WTC11 (cell line): ENCODE data around the gene GCKR. TPM values are rescaled to one million over a fixed set of nuclear protein-coding genes. Genes with fewer than 3 reads are reported as not detected.
A peak's percentile ranks its signal among the peaks of the same experiment; 100 is the strongest.

Experiments
- ATAC-seq: fragments of 200-7000 bp; cut with Tn5 transposase; 2 replicates; pipeline ENCODE4 v1.10.0; 2021; ENCODE audit warnings: mild to moderate bottlenecking, moderate library complexity
- CTCF ChIA-PET: fragments of 300-600 bp; sonication (Branson Sonifier 250); formaldehyde crosslinking; loops from one replicate; lab custom pipeline; 2021; ENCODE audit warnings: antibody characterized with exemption; lab: Charles Lee
- POLR2A ChIA-PET: fragments of 350-600 bp; sonication (Branson Sonifier 250); formaldehyde crosslinking; loops from one replicate; lab custom pipeline; 2021; ENCODE audit warnings: antibody characterized with exemption; lab: Charles Lee
- DNase-seq: peaks from one replicate; pipeline ENCODE4 v3.0.0; 2021; ENCODE audit warnings: low spot score
- H3K27ac Mint-ChIP-seq: 2 replicates; pipeline ENCODE4 v1.8.0; 2021; ENCODE audit warnings: mixed read lengths
- H3K27me3 Mint-ChIP-seq: 2 replicates; pipeline ENCODE4 v1.8.0; 2021; ENCODE audit warnings: low read depth, mild to moderate bottlenecking, moderate library complexity, mixed read lengths
- H3K36me3 Mint-ChIP-seq: 2 replicates; pipeline ENCODE4 v1.8.0; 2021; ENCODE audit warnings: mixed read lengths
- H3K4me1 Mint-ChIP-seq: 2 replicates; pipeline ENCODE4 v1.8.0; 2022; ENCODE audit warnings: mixed read lengths
- H3K4me3 Mint-ChIP-seq: 2 replicates; pipeline ENCODE4 v1.8.0; 2021; ENCODE audit warnings: mild to moderate bottlenecking, moderate library complexity, mixed read lengths
- H3K9me3 Mint-ChIP-seq: 2 replicates; pipeline ENCODE4 v1.8.0; 2021; ENCODE audit warnings: mixed read lengths
- AFF4 ChIP-seq: sonication (generic); formaldehyde crosslinking; IDR thresholded peaks from 2 replicates; pipeline ENCODE4 v1.8.1; 2023; ENCODE audit warnings: mild to moderate bottlenecking, missing genetic modification reagents, borderline replicate concordance
- ARID4B ChIP-seq: sonication (generic); formaldehyde crosslinking; IDR thresholded peaks from 2 replicates; pipeline ENCODE4 v1.8.0; 2023; ENCODE audit warnings: missing genetic modification reagents, mild to moderate bottlenecking, borderline replicate concordance
- ATF1 ChIP-seq: sonication (generic); formaldehyde crosslinking; IDR thresholded peaks from 2 replicates; pipeline ENCODE4 v1.8.1; 2023; ENCODE audit warnings: mild to moderate bottlenecking, moderate library complexity, missing genetic modification reagents
- CBFB ChIP-seq: sonication (generic); formaldehyde crosslinking; IDR thresholded peaks from 2 replicates; pipeline ENCODE4 v1.8.1; 2022; ENCODE audit warnings: mild to moderate bottlenecking, low read depth, missing genetic modification reagents
- CREB1 ChIP-seq: sonication (generic); formaldehyde crosslinking; IDR thresholded peaks from 2 replicates; pipeline ENCODE4 v1.8.0; 2023; ENCODE audit warnings: mild to moderate bottlenecking, missing genetic modification reagents
- CREM ChIP-seq: sonication (generic); formaldehyde crosslinking; IDR thresholded peaks from 2 replicates; pipeline ENCODE4 v1.8.1; 2022; ENCODE audit warnings: mild to moderate bottlenecking, missing genetic modification reagents, moderate library complexity
- E2F1 ChIP-seq: sonication (generic); formaldehyde crosslinking; IDR thresholded peaks from 2 replicates; pipeline ENCODE4 v1.8.0; 2022; ENCODE audit warnings: mild to moderate bottlenecking, missing genetic modification reagents
- ETV6 ChIP-seq: sonication (generic); formaldehyde crosslinking; IDR thresholded peaks from 2 replicates; pipeline ENCODE4 v1.8.1; 2022; ENCODE audit warnings: mild to moderate bottlenecking, missing genetic modification reagents
- FOXP4 ChIP-seq: sonication (generic); formaldehyde crosslinking; IDR thresholded peaks from 2 replicates; pipeline ENCODE4 v1.8.0; 2022; ENCODE audit warnings: mild to moderate bottlenecking, missing genetic modification reagents
- HMGA2 ChIP-seq: fragments of 250-450 bp; sonication (Bioruptor Pico); IDR thresholded peaks from 2 replicates; pipeline ENCODE4 v1.4.0; 2021; ENCODE audit warnings: mild to moderate bottlenecking, moderate library complexity
- IRF1 ChIP-seq: sonication (generic); formaldehyde crosslinking; IDR thresholded peaks from 2 replicates; pipeline ENCODE4 v1.8.0; 2023; ENCODE audit warnings: missing genetic modification reagents
- NFATC4 ChIP-seq: fragments of 250-450 bp; sonication (Bioruptor Pico); IDR thresholded peaks from 2 replicates; pipeline ENCODE4 v1.9.0; 2021; ENCODE audit warnings: mild to moderate bottlenecking
- NFE2L1 ChIP-seq: sonication (generic); formaldehyde crosslinking; IDR thresholded peaks from 2 replicates; pipeline ENCODE4 v1.8.1; 2023; ENCODE audit warnings: missing genetic modification reagents
- SMAD4 ChIP-seq: sonication (generic); formaldehyde crosslinking; IDR thresholded peaks from 2 replicates; pipeline ENCODE4 v1.8.0; 2022; ENCODE audit warnings: mild to moderate bottlenecking, missing genetic modification reagents
- SOX15 ChIP-seq: fragments of 250-450 bp; sonication (Bioruptor Pico); IDR thresholded peaks from 2 replicates; pipeline ENCODE4 v1.9.0; 2021; ENCODE audit warnings: mild to moderate bottlenecking
- TCF7 ChIP-seq: sonication (generic); formaldehyde crosslinking; IDR thresholded peaks from 2 replicates; pipeline ENCODE4 v1.8.0; 2022; ENCODE audit warnings: mild to moderate bottlenecking, low read depth, missing genetic modification reagents, moderate library complexity
- TEAD4 ChIP-seq: sonication (generic); formaldehyde crosslinking; IDR thresholded peaks from 2 replicates; pipeline ENCODE4 v1.8.0; 2022; ENCODE audit warnings: mild to moderate bottlenecking, missing genetic modification reagents
- TP53 ChIP-seq: sonication (generic); formaldehyde crosslinking; IDR thresholded peaks from 2 replicates; pipeline ENCODE4 v1.8.1; 2023; ENCODE audit warnings: mild to moderate bottlenecking, missing genetic modification reagents
- ZNF263 ChIP-seq: sonication (generic); formaldehyde crosslinking; IDR thresholded peaks from 2 replicates; pipeline ENCODE4 v1.8.1; 2022; ENCODE audit warnings: low read depth, mild to moderate bottlenecking, moderate library complexity, missing genetic modification reagents
- total RNA-seq: library from RNA; stranded (reverse); gene quantifications from 3 replicates; pipeline ENCODE4 v1.2.3, GENCODE V29; 2021

The GCKR gene
- total RNA-seq, 1 experiment from 2014 or later, result 0.72 TPM

GRCh38 chr2:27451095-27451494 is 45.5 kb upstream of the GCKR start:
- Mint-ChIP-seq H3K4me3 (no peak overlapping the region), H3K27ac (no peak overlapping the region), H3K27me3 (no peaks in the 10 kb centered on the region), H3K9me3 (no peaks in the 10 kb centered on the region), H3K36me3 (peaks cover 5% of the 10 kb centered on the region; the same call in 1 of the 2 replicates), H3K4me1 (no peaks in the 10 kb centered on the region)
- ChIA-PET POLR2A (no interaction called here), CTCF (no interaction called here)
- DNase-seq, result no peak
- ATAC-seq, result no peak
- TF ChIP-seq TP53, result no peak

GRCh38 chr2:27453968-27454367 is 42.7 kb upstream of the GCKR start:
- H3K36me3 Mint-ChIP-seq, result peaks cover 5% of the 10 kb centered on the region
- no peaks in the 10 kb centered on the region for H3K27me3 Mint-ChIP-seq
- ChIA-PET POLR2A (no interaction called here), CTCF (interaction anchor here (1.2 to 2.0 kb wide), 3 partner anchors 13 to 168 kb away, joined by 3 to 8 read pairs (median 3); no protein-coding TSS in a partner anchor)
- no peak overlapping the region for H3K27ac Mint-ChIP-seq
- DNase-seq (no peak), ATAC-seq (peak; percentile 80)
- H3K4me3 Mint-ChIP-seq, result no peak overlapping the region
- no peaks in the 10 kb centered on the region for H3K9me3 Mint-ChIP-seq
- TF ChIP-seq HMGA2 (CRISPR knock-in tag) (no peak), AFF4 (CRISPR knock-in tag) (no peak), NFE2L1 (CRISPR knock-in tag) (no peak), ZNF263 (CRISPR knock-in tag) (no peak), E2F1 (CRISPR knock-in tag) (no peak), TCF7 (CRISPR knock-in tag) (no peak), SMAD4 (CRISPR knock-in tag) (no peak), CREM (CRISPR knock-in tag) (no peak), CBFB (CRISPR knock-in tag) (no peak), TEAD4 (CRISPR knock-in tag) (no peak), IRF1 (CRISPR knock-in tag) (no peak)
- H3K4me1 Mint-ChIP-seq, result no peaks in the 10 kb centered on the region

- H3K4me3 Mint-ChIP-seq, result no peak overlapping the region
- POLR2A ChIA-PET, result no interaction called here
- peaks cover 9% of the 10 kb centered on the region for H3K36me3 Mint-ChIP-seq
- CTCF ChIA-PET, result no interaction called here
- no peaks in the 10 kb centered on the region for H3K27me3 Mint-ChIP-seq
- H3K27ac Mint-ChIP-seq, result no peak overlapping the region
- H3K4me1 Mint-ChIP-seq, result peaks cover 6% of the 10 kb centered on the region; the same call in 1 of the 2 replicates
- H3K9me3 Mint-ChIP-seq, result no peaks in the 10 kb centered on the region
- ATAC-seq (no peak), DNase-seq (no peak)
- TF ChIP-seq ETV6 (CRISPR knock-in tag), result no peak
Observed at GRCh38 chr2:27461118-27461517, 35.5 kb upstream of the GCKR start.

- no peak overlapping the region for H3K4me3 Mint-ChIP-seq
- H3K27me3 Mint-ChIP-seq, result no peaks in the 10 kb centered on the region
- ChIA-PET CTCF (no interaction called here), POLR2A (no interaction called here)
- no peak for DNase-seq
- H3K9me3 Mint-ChIP-seq, result no peaks in the 10 kb centered on the region
- no peaks in the 10 kb centered on the region for H3K36me3 Mint-ChIP-seq
- no peak overlapping the region for H3K27ac Mint-ChIP-seq
- peaks cover 6% of the 10 kb centered on the region; the same call in 1 of the 2 replicates for H3K4me1 Mint-ChIP-seq
- ATAC-seq, result no peak
- TF ChIP-seq SOX15 (CRISPR knock-in tag) (no peak), NFATC4 (no peak), CREB1 (no peak), FOXP4 (CRISPR knock-in tag) (no peak), ARID4B (CRISPR knock-in tag) (no peak), ATF1 (no peak)
Observed at GRCh38 chr2:27464443-27464842, 32.2 kb upstream of the GCKR start.
